ENCODE data around the gene AVEN.

Gene AVEN

GRCh38 chr15:33988384-33988783 is 50.6 kb downstream of the AVEN start:
- in situ Hi-C loops (cut with HindIII; ENCODE audit: low sequenced_read_pairs): loop anchor here (25.0 kb wide), 1 partner anchor 251 kb away; no protein-coding TSS in a partner anchor

GRCh38 chr15:33987444-33987843 is 51.6 kb downstream of the AVEN start:
- in situ Hi-C loops (cut with HindIII; ENCODE audit: low sequenced_read_pairs): loop anchor here (25.0 kb wide), 1 partner anchor 250 kb away; no protein-coding TSS in a partner anchor

GRCh38 chr15:33985751-33986150 is 53.3 kb downstream of the AVEN start:
- in situ Hi-C loops (cut with HindIII; ENCODE audit: low sequenced_read_pairs): loop anchor here (25.0 kb wide), 1 partner anchor 248 kb away; no protein-coding TSS in a partner anchor

GRCh38 chr15:33985287-33985686 is 53.7 kb downstream of the AVEN start:
- in situ Hi-C loops (cut with HindIII; ENCODE audit: low sequenced_read_pairs): loop anchor here (25.0 kb wide), 1 partner anchor 248 kb away; no protein-coding TSS in a partner anchor

GRCh38 chr15:33982516-33982915 is 56.5 kb downstream of the AVEN start:
- in situ Hi-C loops (cut with HindIII; ENCODE audit: low sequenced_read_pairs): loop anchor here (25.0 kb wide), 1 partner anchor 245 kb away; no protein-coding TSS in a partner anchor

GRCh38 chr15:33980159-33980558 is 58.8 kb downstream of the AVEN start:
- in situ Hi-C loops (cut with HindIII; ENCODE audit: low sequenced_read_pairs): loop anchor here (25.0 kb wide), 1 partner anchor 243 kb away; no protein-coding TSS in a partner anchor

GRCh38 chr15:33975022-33975565 is 63.9 kb downstream of the AVEN start:
- in situ Hi-C loops (cut with HindIII; ENCODE audit: low sequenced_read_pairs): loop anchor here (25.0 kb wide), 1 partner anchor 238 kb away; no protein-coding TSS in a partner anchor

- in situ Hi-C loops (cut with HindIII; ENCODE audit: low sequenced_read_pairs): no loop called here
These were observed 67.2 kb downstream of the AVEN start for GRCh38 chr15:33971811-33972210.

- in situ Hi-C loops (cut with HindIII; ENCODE audit: low sequenced_read_pairs): no loop called here
These were observed 70.2 kb downstream of the AVEN start for GRCh38 chr15:33968821-33969220.

GRCh38 chr15:33968224-33968623 is 70.8 kb downstream of the AVEN start, which contains the start of gene CHRM5:
Gene CHRM5, plus strand, starts transcription at chr15:33968497. Its CDS starts 94,221 bp downstream, at chr15:34062718.
- in situ Hi-C loops (cut with HindIII; ENCODE audit: low sequenced_read_pairs): no loop called here

- in situ Hi-C loops (cut with HindIII; ENCODE audit: low sequenced_read_pairs): no loop called here
These were observed 74.4 kb downstream of the AVEN start for GRCh38 chr15:33964665-33965040.

GRCh38 chr15:33963831-33964664 is 75.0 kb downstream of the AVEN start:
- in situ Hi-C loops (cut with HindIII; ENCODE audit: low sequenced_read_pairs): no loop called here

- in situ Hi-C loops (cut with HindIII; ENCODE audit: low sequenced_read_pairs): no loop called here
These were observed 78.5 kb downstream of the AVEN start for GRCh38 chr15:33960549-33960935.

- in situ Hi-C loops (cut with HindIII; ENCODE audit: low sequenced_read_pairs): no loop called here
These were observed 79.0 kb downstream of the AVEN start for GRCh38 chr15:33959844-33960548.

- in situ Hi-C loops (cut with HindIII; ENCODE audit: low sequenced_read_pairs): no loop called here
These were observed 82.6 kb downstream of the AVEN start for GRCh38 chr15:33956397-33956796.

GRCh38 chr15:33955945-33956344 is 83.1 kb downstream of the AVEN start:
- in situ Hi-C loops (cut with HindIII; ENCODE audit: low sequenced_read_pairs): no loop called here

GRCh38 chr15:33946152-33946551 is 92.9 kb downstream of the AVEN start:
- in situ Hi-C loops (cut with HindIII; ENCODE audit: low sequenced_read_pairs): no loop called here

- in situ Hi-C loops (cut with HindIII; ENCODE audit: low sequenced_read_pairs): no loop called here
These were observed 97.5 kb downstream of the AVEN start for GRCh38 chr15:33941279-33942063.

GRCh38 chr15:33934921-33935320 is 104.1 kb downstream of the AVEN start:
- in situ Hi-C loops (cut with HindIII; ENCODE audit: low sequenced_read_pairs): no loop called here

- in situ Hi-C loops (cut with HindIII; ENCODE audit: low sequenced_read_pairs): no loop called here
These were observed 104.6 kb downstream of the AVEN start for GRCh38 chr15:33934396-33934795.

- in situ Hi-C loops (cut with HindIII; ENCODE audit: low sequenced_read_pairs): no loop called here
These were observed 106.3 kb downstream of the AVEN start for GRCh38 chr15:33932734-33933133.

All from DLD1 (cell line).